GM12891 (cell line): Measurements from ENCODE around the gene CTSH.

Source experiments
- POLR2A ChIP-seq: IDR thresholded peaks from 2 replicates; pipeline ENCODE4 v1.6.1; 2011; ENCODE audit warnings: low read depth, low read length, control low read depth
- POLR2AphosphoS5 ChIP-seq: IDR thresholded peaks from 2 replicates; pipeline ENCODE4 v1.6.1; 2011; ENCODE audit warnings: low read depth, low read length, control low read depth
- TAF1 ChIP-seq: IDR thresholded peaks from 2 replicates; pipeline ENCODE4 v1.6.1; 2011; ENCODE audit warnings: low read depth, low read length, control low read depth

DNA sequence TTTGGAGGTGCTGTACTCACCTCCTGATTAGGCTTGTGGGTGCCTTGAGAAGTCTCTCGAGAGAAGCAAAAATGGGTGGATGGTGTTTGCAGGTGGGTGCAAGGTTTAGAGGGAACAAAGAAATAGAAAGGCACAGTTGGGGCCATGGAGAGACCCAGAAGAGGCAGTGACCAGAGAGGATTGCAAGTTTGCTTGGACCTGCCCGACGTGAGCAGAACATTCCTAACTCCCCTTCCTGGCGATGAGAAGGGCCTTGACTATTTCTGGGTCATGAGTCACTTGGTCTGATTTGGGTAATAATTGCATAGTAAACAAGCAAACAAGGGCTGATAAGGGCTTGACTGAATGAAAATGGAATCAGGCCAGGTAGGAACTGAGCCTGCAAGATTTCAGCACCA lies 7.0 kb upstream of the CTSH start:
- TF ChIP-seq POLR2A (no peak), POLR2AphosphoS5 (no peak), TAF1 (no peak)
